ENCODE results near the gene ALK. TPM values are rescaled to one million over a fixed set of nuclear protein-coding genes. Genes with fewer than 3 reads are reported as not detected.

ALK gene
- total and polyA plus RNA-seq, 2 donors (not counting 1 experiment from before 2014, with no cell fraction given), result not detected

- ChIA-PET CTCF (no interaction called here), POLR2A (no interaction called here)
- H3K9me3 Mint-ChIP-seq (ENCODE audit: insufficient read depth), result peaks cover 2% of the 10 kb centered on the region
- intact Hi-C loops (cut with micrococcal nuclease), result no loop called here
- no peaks in the 10 kb centered on the region for H4K20me1 ChIP-seq (ENCODE audit: control insufficient read depth, insufficient read depth, low read length, poor library complexity, severe bottlenecking)
- no peak overlapping the region for H2AFZ ChIP-seq (ENCODE audit: insufficient read depth, low read depth, low read length, poor library complexity, severe bottlenecking)
- ATAC-seq (ENCODE audit: low read depth), result no peak
- H3K4me1 Mint-ChIP-seq, result no peaks in the 10 kb centered on the region
- no peak for DNase-seq
- H3K27me3 Mint-ChIP-seq, result no peaks in the 10 kb centered on the region
- 100% methylated on average over 3 of the region's 3 CpGs for WGBS (ENCODE audit: insufficient coverage)
- no peak overlapping the region for H3K27ac ChIP-seq (ENCODE audit: low read length in 2 of 2)
- no peak overlapping the region for H3K4me3 ChIP-seq (ENCODE audit: control extremely low read depth in 1 of 5, extremely low read depth in 1 of 5, insufficient read depth in 1 of 5, low read depth in 2 of 5, low read length in 4 of 5)
- no peaks in the 10 kb centered on the region for H3K9me3 ChIP-seq (ENCODE audit: control extremely low read depth in 1 of 3, control insufficient read depth in 2 of 3, insufficient read depth in 1 of 3, low read length in 2 of 3)
- no peak overlapping the region for H3K4me3 Mint-ChIP-seq
- no peak overlapping the region for H3K4me2 ChIP-seq (replicated peaks; ENCODE audit: low read depth, low read length, poor library complexity, severe bottlenecking)
- no peak for TF ChIP-seq CTCF (IDR thresholded peaks at IDR 0.05)
- no peak for TF ChIP-seq EZH2 (IDR thresholded peaks at IDR 0.05; ENCODE audit: borderline replicate concordance, insufficient read depth, low read depth, low read length, poor library complexity, severe bottlenecking)
- H3K9ac ChIP-seq (ENCODE audit: low read length), result no peak overlapping the region
- H3K27me3 ChIP-seq (replicated peaks in 1 of 4; ENCODE audit: control extremely low read depth in 1 of 4, control insufficient read depth in 3 of 4, insufficient read depth in 4 of 4, low read length in 3 of 4), result no peaks in the 10 kb centered on the region
- no peaks in the 10 kb centered on the region for H3K4me1 ChIP-seq (ENCODE audit: control insufficient read depth in 2 of 2, insufficient read depth in 2 of 2, low read length in 2 of 2)
- H3K27ac Mint-ChIP-seq, result no peak overlapping the region
- H3K79me2 ChIP-seq (ENCODE audit: control insufficient read depth, insufficient read depth, low read length), result no peaks in the 10 kb centered on the region
- no peaks in the 10 kb centered on the region for H3K36me3 ChIP-seq (replicated peaks in 1 of 2; ENCODE audit: control extremely low read depth in 1 of 2, control insufficient read depth in 1 of 2, extremely low read depth in 1 of 2, insufficient read depth in 2 of 2, low read length in 1 of 2)
These were observed 223.2 kb downstream of the ALK start for GRCh38 chr2:29698216-29698615.

- intact Hi-C loops (cut with micrococcal nuclease), result no loop called here
- Mint-ChIP-seq H3K27ac (no peak overlapping the region), H3K27me3 (no peaks in the 10 kb centered on the region), H3K9me3 (ENCODE audit: insufficient read depth) (peaks cover 2% of the 10 kb centered on the region), H3K4me3 (no peak overlapping the region), H3K4me1 (no peaks in the 10 kb centered on the region)
- Histone ChIP-seq H3K27me3 (replicated peaks in 1 of 4; ENCODE audit: control extremely low read depth in 1 of 4, control insufficient read depth in 3 of 4, insufficient read depth in 4 of 4, low read length in 3 of 4) (no peaks in the 10 kb centered on the region), H3K9ac (ENCODE audit: low read length) (no peak overlapping the region), H3K36me3 (replicated peaks in 1 of 2; ENCODE audit: control extremely low read depth in 1 of 2, control insufficient read depth in 1 of 2, extremely low read depth in 1 of 2, insufficient read depth in 2 of 2, low read length in 1 of 2) (no peaks in the 10 kb centered on the region), H3K27ac (ENCODE audit: low read length in 2 of 2) (no peak overlapping the region), H3K4me3 (ENCODE audit: control extremely low read depth in 1 of 5, extremely low read depth in 1 of 5, insufficient read depth in 1 of 5, low read depth in 2 of 5, low read length in 4 of 5) (no peak overlapping the region), H3K9me3 (ENCODE audit: control extremely low read depth in 1 of 3, control insufficient read depth in 2 of 3, insufficient read depth in 1 of 3, low read length in 2 of 3) (no peaks in the 10 kb centered on the region), H2AFZ (ENCODE audit: insufficient read depth, low read depth, low read length, poor library complexity, severe bottlenecking) (no peak overlapping the region), H4K20me1 (ENCODE audit: control insufficient read depth, insufficient read depth, low read length, poor library complexity, severe bottlenecking) (no peaks in the 10 kb centered on the region), H3K79me2 (ENCODE audit: control insufficient read depth, insufficient read depth, low read length) (no peaks in the 10 kb centered on the region), H3K4me1 (ENCODE audit: control insufficient read depth in 2 of 2, insufficient read depth in 2 of 2, low read length in 2 of 2) (no peaks in the 10 kb centered on the region), H3K4me2 (replicated peaks; ENCODE audit: low read depth, low read length, poor library complexity, severe bottlenecking) (no peak overlapping the region)
- 75% methylated on average over 1 of the region's 2 CpGs for WGBS (ENCODE audit: insufficient coverage)
- ChIA-PET POLR2A (no interaction called here), CTCF (no interaction called here)
- no peak for ATAC-seq (ENCODE audit: low read depth)
- TF ChIP-seq EZH2 (IDR thresholded peaks at IDR 0.05; ENCODE audit: borderline replicate concordance, insufficient read depth, low read depth, low read length, poor library complexity, severe bottlenecking) (no peak), CTCF (IDR thresholded peaks at IDR 0.05) (no peak)
- no peak for DNase-seq
These were observed 223.7 kb downstream of the ALK start for GRCh38 chr2:29697715-29698114.
